Measurements from ENCODE around the gene ZRANB3. TPM values are rescaled to one million over a fixed set of nuclear protein-coding genes. Genes with fewer than 3 reads are reported as not detected.

ZRANB3 gene
- total RNA-seq, 1 donor from 2014 or later: 16.5 TPM

- Mint-ChIP-seq H3K27ac (no peak overlapping the region), H3K36me3 (peaks cover 33% of the 10 kb centered on the region), H3K9me3 (no peaks in the 10 kb centered on the region), H3K27me3 (ENCODE audit: low read depth) (no peaks in the 10 kb centered on the region), H3K4me3 (no peak overlapping the region), H3K4me1 (no peaks in the 10 kb centered on the region)
- TF ChIP-seq CTCF (IDR thresholded peaks at IDR 0.05; ENCODE audit: unreplicated experiment): no peak
- no peak for DNase-seq (ENCODE audit: low spot score in 2 of 2, unreplicated experiment in 2 of 2)
Observed at GRCh38 chr2:135164431-135164830, 366.6 kb downstream of the ZRANB3 start.

GRCh38 chr2:135163901-135164300, 367.1 kb downstream of the ZRANB3 start:
- peaks cover 32% of the 10 kb centered on the region for H3K36me3 Mint-ChIP-seq
- no peak for TF ChIP-seq CTCF (IDR thresholded peaks at IDR 0.05; ENCODE audit: unreplicated experiment)
- H3K27me3 Mint-ChIP-seq (ENCODE audit: low read depth): no peaks in the 10 kb centered on the region
- no peak overlapping the region for H3K27ac Mint-ChIP-seq
- H3K4me1 Mint-ChIP-seq: no peaks in the 10 kb centered on the region
- H3K9me3 Mint-ChIP-seq: no peaks in the 10 kb centered on the region
- no peak for DNase-seq (ENCODE audit: low spot score in 2 of 2, unreplicated experiment in 2 of 2)
- H3K4me3 Mint-ChIP-seq: no peak overlapping the region

- Mint-ChIP-seq H3K27me3 (ENCODE audit: low read depth) (no peaks in the 10 kb centered on the region), H3K4me3 (no peak overlapping the region), H3K4me1 (no peaks in the 10 kb centered on the region), H3K36me3 (peaks cover 32% of the 10 kb centered on the region), H3K9me3 (no peaks in the 10 kb centered on the region), H3K27ac (no peak overlapping the region)
- no peak for TF ChIP-seq CTCF (IDR thresholded peaks at IDR 0.05; ENCODE audit: unreplicated experiment)
- no peak for DNase-seq (ENCODE audit: low spot score in 2 of 2, unreplicated experiment in 2 of 2)
Observed at GRCh38 chr2:135163306-135163705, 367.7 kb downstream of the ZRANB3 start.

GRCh38 chr2:135162786-135163185, 368.2 kb downstream of the ZRANB3 start:
- no peak for DNase-seq (ENCODE audit: low spot score in 2 of 2, unreplicated experiment in 2 of 2)
- H3K4me3 Mint-ChIP-seq: no peak overlapping the region
- no peak for TF ChIP-seq CTCF (IDR thresholded peaks at IDR 0.05; ENCODE audit: unreplicated experiment)
- H3K36me3 Mint-ChIP-seq: peaks cover 36% of the 10 kb centered on the region
- H3K4me1 Mint-ChIP-seq: no peaks in the 10 kb centered on the region
- no peaks in the 10 kb centered on the region for H3K9me3 Mint-ChIP-seq
- H3K27me3 Mint-ChIP-seq (ENCODE audit: low read depth): no peaks in the 10 kb centered on the region
- no peak overlapping the region for H3K27ac Mint-ChIP-seq

- Mint-ChIP-seq H3K27me3 (ENCODE audit: low read depth) (no peaks in the 10 kb centered on the region), H3K4me3 (no peak overlapping the region), H3K36me3 (peaks cover 37% of the 10 kb centered on the region), H3K4me1 (no peaks in the 10 kb centered on the region), H3K27ac (no peak overlapping the region), H3K9me3 (no peaks in the 10 kb centered on the region)
- DNase-seq (ENCODE audit: low spot score in 2 of 2, unreplicated experiment in 2 of 2): no peak
- no peak for TF ChIP-seq CTCF (IDR thresholded peaks at IDR 0.05; ENCODE audit: unreplicated experiment)
Observed at GRCh38 chr2:135162377-135162776, 368.6 kb downstream of the ZRANB3 start.

GRCh38 chr2:135159191-135159590, 371.8 kb downstream of the ZRANB3 start:
- no peak for DNase-seq (ENCODE audit: low spot score in 2 of 2, unreplicated experiment in 2 of 2)
- H3K36me3 Mint-ChIP-seq: peaks cover 48% of the 10 kb centered on the region

More at GRCh38 chr2:135159191-135159590, 371.8 kb downstream of the ZRANB3 start:
- Mint-ChIP-seq H3K4me1 (no peaks in the 10 kb centered on the region), H3K27me3 (ENCODE audit: low read depth) (no peaks in the 10 kb centered on the region), H3K9me3 (no peaks in the 10 kb centered on the region), H3K4me3 (no peak overlapping the region), H3K27ac (no peak overlapping the region)
- no peak for TF ChIP-seq CTCF (IDR thresholded peaks at IDR 0.05; ENCODE audit: unreplicated experiment)
